ENCODE data around the gene CPNE4.

CPNE4 gene

DNA sequence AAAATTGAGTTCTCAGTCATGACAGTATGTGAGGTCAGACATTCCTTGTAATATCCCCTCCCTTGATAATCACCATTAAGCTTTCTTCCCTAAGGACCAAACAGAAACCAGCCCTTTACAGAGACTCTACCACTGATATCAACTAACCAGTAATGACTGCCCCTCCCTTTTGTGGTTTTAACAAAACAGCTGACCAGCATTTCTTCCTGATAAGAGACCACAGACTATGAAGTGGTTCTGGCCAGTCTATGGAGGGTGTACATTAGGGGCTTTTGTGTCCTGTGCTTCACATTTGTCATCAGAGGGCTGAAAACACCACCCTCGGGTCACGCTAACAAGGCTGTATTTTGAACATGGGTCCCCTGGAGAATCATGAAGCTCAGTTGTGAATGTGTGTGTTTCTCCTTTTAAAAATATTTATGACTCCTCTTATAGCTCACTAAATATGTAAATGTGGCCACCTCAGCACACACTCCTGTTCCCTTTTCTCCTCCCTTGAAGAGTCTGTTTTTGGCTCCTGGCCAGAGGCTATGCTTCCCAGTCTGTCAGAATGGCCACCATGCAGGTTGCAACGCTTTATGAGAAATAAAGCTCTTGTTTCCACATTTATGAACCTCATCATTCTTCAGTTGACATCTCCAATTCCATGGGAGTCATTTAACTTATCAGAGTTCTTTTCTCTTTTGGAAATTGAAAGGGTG, 239.3 kb downstream of the CPNE4 start:
- DNase-seq: no peak

DNA sequence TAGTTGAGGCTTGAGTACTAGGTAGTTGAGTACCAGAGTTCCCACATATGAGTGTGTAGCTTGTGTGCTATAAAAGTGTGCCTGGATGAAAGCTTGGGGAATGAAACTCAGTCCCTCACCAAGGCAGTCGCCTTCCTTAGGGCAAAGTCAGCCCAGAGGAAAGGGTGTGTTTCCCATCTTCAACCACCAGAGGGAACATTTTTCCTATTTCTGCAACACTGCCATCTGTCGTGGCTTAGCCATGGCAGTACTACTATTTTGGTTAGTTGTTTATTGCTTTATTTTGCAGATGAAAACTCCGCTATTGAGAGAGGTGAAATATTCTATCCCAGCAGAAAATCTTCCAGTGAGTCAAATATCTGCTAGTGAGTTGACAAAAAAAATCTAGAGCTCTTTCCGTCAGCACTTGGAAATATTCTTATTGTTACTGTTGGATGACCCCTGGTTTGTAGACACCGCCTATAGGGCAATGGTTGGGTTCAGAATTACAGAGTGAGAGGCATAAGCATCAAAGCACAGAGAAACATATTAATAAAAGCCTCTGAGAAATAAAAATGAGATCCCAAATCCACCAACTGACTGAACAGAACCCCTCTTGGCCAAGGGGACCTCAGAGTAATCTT, 239.9 kb downstream of the CPNE4 start:
- no peak for DNase-seq

DNA sequence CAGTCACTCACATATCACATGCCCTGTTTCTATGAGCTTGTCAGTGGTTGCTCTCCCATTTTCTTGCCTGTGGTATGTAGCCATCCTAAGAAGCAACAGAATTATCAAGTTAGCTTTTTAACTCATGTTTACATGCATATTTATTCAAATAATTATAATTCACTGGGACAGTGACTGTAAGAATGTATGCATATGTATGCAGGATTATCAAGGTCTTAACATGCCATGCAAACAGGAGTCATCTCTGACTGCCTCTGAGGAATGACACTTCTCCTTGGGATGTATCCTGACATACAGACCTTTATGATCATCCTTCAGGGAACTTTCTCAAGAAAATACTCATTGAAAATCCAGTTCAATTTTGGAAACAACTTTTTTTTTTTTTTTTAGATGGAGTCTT, 240.9 kb downstream of the CPNE4 start:
- no peak for DNase-seq

DNA sequence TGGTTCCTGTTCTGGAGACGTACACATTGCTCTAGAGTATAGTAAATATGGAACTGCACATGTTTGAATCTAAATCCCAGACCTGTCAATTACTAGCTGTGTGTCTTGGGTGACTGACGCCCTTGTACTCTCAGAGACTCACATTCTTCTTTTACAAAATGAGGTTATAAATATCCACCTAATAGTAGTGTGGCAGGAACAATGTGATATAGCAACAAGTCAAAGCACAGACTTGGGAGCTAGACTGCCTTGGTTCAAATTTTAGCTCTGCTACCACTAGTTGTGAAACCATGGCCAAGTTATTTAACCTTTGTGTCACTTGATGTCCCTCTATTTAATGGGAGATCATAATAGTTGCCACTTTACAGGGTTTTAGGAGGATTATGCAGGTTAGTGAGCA, 245.6 kb downstream of the CPNE4 start:
- DNase-seq: no peak

DNA sequence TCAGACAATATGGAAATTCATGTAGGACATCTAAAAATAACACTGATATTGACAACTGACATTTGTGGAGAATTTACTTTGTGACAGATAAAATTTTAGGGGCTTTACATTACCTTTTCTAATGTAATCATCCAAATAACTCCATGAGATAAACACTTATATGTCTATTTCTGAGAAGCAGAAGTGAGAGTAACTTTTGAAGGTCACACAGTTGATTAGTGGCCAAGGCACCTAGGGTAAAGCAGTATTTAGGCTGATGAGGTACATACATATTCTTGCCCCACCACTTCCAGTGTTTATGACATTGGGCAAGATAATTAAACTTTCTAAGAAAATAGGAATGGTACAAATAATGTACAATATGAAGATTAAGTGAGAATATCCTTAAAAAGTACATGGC, 248.4 kb downstream of the CPNE4 start:
- DNase-seq: no peak

DNA sequence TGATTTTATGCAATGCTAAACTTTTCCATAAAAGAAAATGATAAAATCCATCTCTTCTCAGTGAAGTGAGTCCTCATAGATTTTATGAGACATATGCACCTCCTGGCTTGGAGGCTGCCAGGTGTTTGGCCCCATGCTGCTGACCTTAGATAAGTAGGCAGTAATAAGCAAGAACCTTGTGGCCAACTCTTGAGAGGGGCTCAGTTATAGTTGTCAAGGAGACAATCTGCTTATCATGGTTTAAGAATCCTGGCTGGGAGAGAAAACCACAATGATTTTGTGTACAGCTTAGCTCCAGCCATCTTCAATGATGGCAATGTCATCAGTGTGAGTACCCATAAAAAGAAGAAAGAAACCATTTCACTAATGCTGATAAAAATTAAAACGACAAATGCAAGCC, 252.1 kb downstream of the CPNE4 start:
- DNase-seq: no peak

DNA sequence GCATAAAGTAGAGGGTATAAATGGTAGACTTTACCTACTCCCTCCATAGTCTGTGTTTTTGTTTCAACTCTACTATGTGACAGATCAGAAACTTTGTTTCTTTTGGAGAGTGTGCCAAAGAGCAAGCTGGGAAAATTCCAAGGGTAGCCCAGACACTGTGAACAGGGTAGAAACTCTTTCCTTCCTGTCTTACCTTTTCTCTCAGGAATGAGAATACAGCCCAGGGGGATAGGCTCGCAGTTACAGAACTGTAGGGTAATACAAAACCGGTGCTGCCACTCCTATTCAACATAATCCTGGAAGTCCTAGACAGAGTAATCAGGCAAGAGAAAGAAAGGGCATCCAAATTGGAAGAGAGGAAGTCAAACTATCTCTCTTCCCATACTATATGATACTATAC, 256.3 kb downstream of the CPNE4 start:
- no peak for DNase-seq

DNA sequence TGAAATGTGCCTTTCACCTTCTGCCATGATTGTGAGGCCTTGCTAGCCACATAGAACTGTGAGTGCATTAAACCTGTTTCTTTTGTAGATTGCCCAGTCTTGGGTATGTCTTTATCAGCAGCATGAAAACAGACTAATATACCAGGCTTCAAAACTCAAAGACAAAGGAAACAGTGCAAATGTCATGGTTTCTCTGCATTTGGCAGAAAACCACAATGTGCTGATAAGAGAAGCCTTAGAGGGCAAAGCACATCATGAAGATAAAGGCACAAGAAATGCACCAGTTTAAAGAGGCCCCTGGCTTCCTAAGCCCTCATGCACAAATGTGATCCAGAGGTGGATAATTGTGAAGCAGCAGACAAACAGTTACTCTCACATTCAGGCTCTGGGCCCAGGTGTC, 259.2 kb downstream of the CPNE4 start:
- no peak for DNase-seq

DNA sequence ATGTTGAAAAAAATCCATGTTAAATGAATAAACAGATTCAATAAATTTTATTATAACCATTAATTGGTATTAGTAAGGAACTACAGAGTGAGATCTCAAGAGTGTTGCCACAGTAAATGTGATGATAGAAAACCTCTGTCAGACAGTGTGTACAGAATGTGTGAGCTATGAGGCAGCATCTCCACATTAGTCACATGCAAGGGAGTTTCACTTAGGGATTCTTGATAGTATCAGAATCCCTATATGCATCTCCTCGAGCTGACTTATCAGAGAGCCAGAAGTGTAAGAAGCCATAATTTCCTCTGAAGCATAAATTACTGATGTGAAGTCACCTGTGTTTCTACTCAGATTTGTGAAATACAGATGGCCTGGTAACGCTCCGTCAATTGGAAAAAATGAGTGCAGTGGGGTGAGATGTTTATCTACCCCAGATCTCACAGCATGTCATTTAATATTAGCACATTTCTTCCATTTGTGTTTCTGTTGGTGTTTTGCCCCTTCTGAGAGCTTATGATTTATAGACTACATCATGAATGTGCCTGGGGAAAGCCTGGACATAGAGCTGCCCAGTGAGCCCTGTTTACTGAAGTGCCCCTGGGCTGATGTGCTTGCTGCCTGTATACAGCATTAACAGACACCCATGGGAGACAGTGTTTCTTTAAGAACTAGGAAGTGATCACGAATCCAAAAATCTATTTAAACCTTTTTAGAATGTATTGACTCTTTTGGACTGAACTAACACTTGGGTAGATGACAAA, 262.4 kb downstream of the CPNE4 start:
- DNase-seq: no peak

DNA sequence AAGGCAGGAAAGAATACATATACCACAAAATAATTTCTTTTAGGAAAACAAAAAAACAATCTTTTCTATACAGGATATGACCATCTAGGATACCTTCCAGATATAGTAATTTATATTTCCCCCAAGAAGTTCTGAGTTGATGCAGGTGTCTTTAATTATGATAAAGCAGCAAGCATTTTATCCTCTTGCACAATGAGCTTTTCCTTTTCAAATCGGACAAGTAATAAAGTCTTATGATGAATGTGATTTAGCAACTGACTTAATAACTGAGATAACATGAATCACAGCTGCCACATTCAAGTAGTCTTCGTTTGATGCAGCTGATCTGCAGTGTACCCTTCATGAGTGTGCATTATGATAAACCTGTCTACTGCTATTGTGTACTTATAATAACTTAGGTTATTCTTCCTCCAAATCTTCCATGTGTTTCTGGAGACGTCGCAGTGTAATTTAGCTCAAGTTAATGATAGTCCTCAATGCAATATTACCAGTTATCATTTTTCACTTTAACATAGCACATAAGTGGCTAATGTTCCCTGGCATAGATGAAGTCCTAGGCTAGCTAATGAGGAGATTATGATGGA, 271.7 kb downstream of the CPNE4 start:
- no peak for DNase-seq

DNA sequence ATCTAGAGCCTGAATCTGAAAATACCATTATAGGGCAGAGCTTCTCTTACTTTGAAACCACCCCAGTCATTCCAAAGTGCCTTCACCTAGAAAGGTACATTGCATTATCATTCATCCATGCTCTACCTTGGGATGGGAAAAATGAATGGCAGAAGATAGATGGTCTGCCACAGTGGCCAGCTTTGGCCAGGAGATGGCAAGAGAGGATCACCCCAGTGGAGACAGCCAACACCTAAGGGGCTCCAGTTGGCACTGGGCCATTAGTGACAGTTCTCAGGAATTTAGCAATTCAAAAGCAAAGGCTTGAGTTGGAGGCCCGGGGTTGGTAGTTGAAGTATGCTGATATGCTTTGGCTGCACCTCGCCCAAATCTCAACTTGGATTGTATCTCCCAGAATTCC, 278.4 kb downstream of the CPNE4 start:
- no peak for DNase-seq

DNA sequence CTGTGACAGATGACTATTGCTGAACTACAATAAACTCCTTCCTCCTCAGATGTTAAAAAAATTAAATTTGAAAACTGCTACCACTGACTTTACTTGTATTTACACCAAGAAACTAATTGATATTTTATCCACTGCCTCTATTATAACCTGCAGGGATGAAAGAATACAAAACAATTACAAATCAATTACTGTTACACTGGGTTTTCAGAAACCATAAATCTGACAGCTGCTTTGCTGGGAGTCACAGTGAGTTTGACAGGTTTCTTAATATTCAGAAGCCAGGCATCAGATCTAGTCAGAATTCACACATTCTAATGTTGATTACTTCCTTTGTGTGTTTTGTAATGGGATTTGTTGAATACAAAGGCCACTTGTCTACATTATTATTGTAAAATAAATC, 279.4 kb downstream of the CPNE4 start:
- no peak for DNase-seq

DNA sequence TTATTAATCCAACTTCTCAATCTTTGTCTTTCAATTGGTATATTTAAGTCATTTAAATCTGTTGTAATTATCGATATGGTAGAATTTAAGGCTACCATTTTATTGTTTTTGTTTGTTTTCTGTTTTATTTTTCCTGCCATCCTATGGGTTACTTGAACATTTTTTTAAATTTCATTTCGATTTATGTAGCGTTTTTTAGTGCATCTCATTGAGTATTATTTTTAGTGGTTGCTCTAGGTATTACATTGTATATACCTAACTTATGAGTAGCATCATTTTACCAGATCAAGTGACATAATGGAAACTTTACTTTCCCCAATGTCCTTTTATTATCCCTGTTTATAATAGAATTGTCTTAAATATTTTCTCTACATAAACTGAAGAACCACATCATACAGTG, 284.6 kb downstream of the CPNE4 start:
- no peak for DNase-seq

DNA sequence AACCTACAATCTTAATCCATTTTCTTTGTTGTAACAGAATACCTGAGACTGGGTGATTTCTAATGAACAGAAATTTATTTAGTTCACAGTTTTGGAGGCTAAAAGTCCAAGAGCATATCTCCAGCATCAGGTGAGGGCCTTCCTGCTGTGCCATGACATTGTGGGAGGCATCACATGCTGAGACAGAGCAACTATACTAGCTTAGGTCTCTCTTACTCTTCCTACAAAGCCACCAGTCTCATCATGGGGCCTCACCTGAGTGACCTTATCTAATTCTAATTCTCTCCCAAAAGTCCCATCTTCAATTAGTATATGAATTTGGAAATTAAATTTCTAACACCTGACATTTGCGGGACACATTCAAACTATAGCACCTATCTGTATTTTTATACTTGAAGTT, 285.0 kb downstream of the CPNE4 start:
- DNase-seq: no peak

DNA sequence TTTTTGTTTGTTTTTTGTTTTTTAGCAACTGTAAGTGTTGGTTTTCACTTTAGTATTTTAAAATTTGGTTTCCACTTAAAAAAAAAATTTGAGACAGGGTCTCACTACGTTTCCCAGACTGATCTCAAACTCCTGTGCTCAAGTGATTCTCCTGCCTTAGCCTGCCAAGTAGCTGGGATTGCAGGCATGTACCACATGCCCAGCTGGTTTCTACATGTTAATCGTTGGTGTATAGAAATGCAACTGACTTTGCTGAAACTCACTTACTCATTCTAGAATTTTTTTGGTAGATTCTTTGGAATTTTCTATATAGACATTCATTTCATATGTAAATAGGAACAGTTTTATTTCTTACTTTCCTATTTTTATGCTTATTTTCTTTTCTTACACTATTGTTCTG, 287.3 kb downstream of the CPNE4 start:
- no peak for DNase-seq

DNA sequence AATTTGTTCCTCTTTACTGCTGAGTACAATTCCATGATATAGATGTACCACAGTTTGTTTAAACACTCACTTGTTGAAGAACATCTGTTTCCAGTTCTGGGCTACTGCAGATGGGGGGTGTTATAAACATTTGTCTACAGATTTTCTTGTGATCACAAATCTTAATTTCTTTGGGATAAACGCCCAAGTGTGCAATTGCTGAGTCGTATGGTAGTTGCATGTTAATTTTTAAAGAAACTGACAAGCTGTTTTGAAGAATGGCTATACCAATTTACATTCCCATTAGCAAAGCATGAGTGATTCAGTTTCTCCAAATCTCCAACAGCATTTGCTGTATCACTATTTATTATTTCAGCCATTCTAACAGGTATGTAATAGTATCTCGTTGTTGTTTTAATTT, 290.0 kb downstream of the CPNE4 start:
- DNase-seq: no peak

DNA sequence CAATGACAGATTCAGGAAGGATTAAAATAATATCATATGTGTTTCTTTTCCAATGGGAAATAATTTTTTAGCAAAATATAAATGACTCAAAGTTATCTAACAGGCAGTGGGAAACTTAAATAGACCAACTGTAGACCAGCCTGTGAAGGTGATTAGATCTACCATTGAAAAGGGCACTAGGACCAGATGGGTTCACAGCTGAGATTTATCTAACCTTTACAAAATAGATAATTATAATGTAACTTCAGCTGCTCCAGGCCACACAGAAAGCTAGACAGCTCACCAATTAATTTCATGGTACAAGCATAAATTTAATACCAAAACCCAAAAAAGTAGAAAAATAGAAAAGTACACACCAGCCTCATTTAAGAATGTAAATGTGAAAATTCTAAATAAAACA, 291.7 kb downstream of the CPNE4 start:
- DNase-seq: no peak

DNA sequence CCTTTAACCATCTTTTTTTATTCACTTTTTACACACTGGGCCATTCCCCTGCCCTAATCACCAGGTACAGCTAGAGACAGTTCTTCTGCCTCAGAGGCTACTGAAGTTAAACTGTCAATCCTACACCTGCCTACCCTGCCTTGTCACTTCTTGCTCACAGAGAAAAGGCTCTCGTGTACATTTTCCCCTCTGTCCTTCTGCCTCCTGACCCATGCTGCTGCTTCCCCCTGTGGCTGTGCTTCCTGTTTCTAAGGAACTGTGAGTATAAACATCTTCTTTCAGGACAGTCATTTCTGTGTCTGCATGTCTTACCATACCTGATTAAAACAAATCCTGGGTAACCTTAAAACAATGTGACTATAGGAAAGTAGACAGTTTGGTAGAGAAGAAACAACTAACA, 295.6 kb downstream of the CPNE4 start:
- DNase-seq: no peak

DNA sequence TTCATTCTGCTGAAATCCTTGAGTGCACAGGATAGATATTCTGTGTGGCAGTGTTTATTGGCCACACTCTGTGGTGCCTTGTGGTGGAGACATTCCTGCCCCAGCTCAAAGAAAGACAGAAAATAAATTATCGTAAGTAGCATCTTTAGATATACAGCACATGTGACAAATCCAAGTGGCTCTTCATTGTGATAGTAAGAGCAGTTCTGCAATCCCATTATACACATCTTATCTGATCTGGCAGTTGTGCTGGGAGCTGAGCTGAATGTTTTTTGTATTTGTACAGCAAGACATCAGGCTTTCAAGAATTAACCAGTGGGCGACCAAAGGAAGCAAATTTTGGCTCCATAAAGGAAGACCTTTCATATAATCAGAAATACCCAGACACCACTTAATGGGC, 296.7 kb downstream of the CPNE4 start:
- DNase-seq: no peak

DNA sequence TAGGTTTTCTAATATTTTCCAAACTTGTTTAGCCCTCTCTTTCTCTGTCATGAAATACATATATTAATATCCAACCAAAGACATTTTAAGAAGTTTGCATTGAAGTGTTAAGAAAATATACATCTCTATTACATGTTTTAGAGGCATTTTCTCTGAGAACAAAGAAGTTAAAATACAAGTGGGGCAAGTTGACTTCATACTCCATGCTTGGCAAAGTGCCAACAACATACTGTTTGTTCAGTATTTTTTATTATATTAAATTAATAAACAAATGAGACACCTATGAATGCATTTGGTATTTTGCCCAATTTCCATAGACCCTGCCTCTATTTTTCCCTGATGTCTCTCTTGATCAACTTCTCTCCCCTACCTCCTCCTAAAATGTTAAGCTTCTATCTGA, 299.3 kb downstream of the CPNE4 start:
- DNase-seq: no peak

DNA sequence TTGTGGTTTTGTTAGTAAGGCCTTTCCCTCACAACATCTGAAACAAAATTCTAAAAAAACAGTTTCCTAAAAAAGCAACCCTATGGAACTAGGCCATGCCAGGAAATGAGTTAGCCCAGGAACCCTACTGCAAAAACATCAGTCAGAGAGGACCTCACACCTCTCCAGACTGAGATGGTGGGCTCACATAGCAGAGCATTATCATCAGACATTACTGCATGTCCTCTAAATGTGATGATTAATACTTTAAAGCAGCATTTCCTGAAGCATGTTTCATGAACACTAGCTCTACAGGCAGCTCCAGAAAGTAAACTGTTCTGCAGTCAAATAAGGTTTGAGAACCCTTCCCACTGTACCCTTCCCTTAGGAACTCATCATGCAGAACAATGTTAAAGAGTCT, 299.7 kb downstream of the CPNE4 start:
- DNase-seq: no peak

DNA sequence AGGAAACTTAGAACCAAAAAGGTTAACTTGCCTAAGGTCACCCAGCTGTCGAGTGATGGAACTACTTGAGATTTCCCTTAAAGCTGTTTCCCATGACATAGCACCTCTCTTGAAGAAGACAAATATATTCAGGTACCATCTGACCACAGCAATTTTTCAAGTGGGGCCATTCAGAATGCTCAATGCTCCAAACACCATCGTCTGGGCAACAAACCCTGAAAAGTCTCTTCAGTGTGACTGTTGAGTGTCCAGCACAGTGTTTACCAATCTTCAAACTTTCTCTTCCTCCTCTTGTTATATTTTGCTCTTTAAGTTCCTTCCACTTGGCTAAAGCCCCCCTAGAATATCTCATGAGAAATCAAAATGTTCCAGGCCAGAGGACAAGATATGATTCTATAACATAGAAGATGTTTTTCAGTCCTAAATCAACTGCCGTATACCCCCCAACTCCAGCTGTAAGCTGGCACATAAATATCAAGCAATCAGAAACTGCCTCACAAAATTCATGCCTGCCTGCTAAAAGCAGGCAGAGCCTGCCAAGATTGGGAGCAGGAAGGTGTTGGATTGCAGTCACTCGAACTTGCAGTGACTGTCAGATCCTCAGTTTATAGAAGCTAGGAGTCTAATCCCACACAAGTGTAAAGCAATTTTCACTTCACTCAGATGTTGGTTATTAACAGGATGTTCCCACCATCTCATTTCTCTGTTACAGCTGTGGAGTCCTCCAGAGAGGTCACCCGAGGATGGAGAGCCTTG, 301.6 kb downstream of the CPNE4 start:
- no peak for DNase-seq

DNA sequence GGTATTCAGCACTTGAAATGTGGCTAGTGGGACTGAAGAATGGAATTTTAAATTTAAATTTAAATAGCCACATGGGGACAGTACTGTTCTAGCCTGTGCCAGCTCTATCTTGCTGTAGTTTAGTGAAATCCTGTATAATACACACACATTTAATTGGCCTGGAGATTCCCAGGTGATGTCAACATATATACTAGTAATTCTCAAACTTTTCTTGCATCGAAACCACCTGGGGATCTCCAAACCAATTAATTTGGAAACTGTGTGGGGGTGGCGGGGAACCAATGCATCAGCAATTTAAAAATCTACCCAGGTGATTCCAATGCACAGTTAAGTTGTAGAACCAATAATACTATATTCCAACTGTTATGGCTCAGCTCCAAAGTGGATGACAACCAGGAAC, 303.1 kb downstream of the CPNE4 start:
- no peak for DNase-seq

All from effector CD8-positive, alpha-beta T cell (primary cell).